Measurements from ENCODE around the gene NANOGP8.
"Not testable (repeated sequence)": the region's sequence is repeated elsewhere in the genome, so short reads cannot be mapped to it uniquely, and the experiment has no call there.

The NANOGP8 gene

DNA sequence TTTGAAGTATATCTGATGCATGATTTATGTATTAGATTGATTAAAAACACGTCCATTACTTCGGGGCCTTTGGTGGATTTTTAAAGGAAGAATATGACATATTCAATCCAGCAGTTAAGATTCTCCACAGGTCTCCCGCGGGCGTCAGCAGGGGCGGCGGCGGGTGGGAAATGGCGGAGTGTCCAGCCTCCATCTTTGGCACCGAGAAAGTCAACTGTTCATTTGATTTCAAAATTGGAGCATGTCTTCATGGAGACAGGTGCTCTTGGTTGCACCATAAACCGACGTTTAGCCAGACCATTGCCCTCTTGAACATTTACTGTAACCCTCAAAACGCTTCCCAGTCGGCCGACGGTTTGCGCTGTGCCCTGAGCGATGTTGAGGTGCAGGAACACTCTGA lies 7.2 kb upstream of the NANOGP8 start:
- DNase-seq, result no peak

DNA sequence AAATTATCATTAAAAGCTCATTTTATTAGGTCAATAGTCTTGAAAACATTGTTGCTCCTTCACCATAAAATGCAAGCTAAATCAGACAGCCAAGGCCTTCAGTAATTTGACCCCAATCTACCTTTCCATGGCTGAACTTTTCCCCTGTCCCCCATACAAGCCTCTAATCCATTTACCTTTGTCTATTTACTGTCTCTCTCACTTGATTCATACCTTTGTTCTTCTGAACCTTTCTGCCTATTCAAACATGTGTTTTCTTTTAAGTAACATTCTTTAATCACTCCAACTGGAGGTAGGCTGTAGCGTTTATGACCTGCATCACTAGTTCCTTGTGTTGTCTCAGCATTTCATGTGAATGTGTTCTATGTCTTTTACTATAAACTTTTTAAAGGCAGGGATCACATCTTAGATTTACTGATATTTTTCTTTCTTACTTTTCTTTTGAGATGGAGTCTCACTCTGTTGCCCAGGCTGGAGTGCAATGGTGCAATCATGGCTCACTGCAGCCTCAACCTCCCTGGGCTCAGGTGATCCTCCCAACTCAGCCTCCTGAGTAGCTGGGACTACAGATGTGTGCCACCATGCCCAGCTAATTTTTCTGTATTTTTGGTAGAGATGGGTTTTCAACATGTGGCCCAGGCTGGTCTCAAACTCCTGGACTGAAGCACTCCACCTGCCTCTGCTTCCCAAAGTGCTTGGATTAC lies 5.2 kb upstream of the NANOGP8 start:
- no peak for DNase-seq

DNA sequence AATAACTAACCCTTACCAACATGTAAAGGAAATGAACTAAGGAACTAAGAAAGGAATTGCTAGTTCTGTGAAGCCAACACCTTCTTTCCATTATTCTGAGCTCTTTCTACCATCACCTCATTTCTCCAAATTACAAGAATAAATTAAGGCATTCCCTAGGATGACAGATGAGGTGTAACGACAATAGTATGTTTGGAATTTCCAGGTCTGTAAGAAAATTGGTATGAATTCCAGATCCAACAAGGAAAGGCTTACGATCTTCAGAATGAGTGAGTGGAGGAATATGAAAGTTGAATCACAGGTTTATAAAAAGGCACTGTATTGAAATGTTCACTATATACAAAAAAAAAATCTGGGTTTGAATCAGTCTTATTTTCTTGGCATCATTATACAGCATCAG lies 4.5 kb upstream of the NANOGP8 start:
- DNase-seq, result no peak

DNA sequence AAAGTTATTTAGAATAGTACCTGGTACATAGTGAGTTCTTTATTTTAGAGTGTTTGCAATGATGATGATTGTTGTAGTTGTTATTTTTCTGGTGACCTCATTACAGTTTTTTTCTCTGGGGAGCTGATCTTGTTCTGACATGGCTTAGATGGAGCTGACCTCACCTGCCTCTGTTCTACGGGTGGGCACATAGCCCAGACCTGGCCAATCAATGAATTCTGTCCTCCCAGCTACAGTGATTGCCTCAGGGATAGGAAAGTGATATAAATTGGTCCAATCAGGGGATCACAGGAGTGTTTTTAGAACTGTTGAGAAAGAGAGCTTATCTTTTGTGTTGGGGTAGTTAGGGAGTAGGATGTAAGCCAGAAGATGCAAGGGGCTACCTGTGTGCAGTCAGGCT lies 3.2 kb upstream of the NANOGP8 start:
- no peak for DNase-seq

DNA sequence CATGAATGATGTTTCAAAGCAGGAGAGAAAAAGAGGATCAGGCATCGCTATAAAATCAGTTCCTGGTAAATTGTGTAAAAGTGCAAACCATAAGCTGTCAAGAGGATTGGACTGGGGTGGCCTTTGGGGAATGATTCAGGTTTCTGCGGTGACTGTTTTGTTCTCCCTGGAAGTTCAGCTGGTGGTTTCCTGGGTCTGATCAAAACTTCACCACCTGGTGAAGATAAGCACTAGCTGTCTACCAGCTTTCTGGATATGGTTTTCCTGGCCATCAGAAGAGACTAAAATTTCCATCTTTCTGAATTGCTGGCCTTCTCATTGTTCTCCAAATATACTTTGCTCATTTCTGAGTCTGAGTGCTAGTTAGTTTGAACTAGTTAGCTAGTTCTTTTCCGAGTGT lies 2.7 kb upstream of the NANOGP8 start:
- no peak for DNase-seq

DNA sequence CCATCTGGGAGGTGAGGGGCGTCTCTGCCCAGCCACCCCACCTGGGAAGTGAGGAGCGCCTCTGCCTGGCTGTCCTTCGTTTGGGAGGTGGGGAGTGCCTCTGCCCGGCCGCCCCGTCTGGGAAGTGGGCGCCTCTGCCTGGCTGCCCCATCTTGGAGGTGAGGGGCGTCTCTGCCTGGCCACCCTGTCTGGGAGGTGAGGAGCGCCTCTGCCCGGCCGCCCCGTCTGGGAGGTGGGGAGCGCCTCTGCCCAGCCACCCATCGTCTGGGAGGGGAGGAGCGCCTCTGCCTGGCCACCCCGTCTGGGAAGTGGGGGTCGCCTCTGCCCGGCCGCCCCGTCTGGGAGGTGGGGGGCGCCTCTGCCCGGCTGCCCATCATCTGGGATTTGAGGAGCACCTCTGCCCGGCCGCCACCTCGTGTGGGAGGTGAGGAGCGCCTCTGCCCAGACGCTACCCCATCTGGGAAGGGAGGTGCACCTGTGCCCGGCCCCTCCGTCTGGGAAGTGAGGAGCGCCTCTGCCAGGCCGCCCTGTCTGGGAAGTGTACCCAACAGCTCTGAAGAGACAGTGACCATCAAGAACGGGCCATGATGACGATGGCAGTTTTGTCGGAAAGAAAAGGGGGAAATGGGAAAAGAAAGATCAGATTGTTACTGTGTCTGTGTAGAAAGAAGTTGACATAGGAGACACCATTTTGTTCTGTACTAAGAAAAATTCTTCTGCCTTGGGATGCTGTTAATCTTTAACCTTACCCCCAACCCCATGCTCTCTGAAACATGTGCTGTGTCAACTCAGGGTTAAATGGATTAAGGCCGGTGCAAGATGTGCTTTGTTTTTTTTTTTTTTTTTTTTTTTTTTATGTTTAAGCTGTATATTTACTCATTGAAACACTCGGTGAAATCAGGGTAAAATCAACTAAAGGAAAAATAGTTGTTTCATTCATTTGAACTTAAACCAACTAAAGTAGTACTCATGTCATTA lies 2.4 kb downstream of the NANOGP8 start:
- not testable (repeated sequence) for DNase-seq

DNA sequence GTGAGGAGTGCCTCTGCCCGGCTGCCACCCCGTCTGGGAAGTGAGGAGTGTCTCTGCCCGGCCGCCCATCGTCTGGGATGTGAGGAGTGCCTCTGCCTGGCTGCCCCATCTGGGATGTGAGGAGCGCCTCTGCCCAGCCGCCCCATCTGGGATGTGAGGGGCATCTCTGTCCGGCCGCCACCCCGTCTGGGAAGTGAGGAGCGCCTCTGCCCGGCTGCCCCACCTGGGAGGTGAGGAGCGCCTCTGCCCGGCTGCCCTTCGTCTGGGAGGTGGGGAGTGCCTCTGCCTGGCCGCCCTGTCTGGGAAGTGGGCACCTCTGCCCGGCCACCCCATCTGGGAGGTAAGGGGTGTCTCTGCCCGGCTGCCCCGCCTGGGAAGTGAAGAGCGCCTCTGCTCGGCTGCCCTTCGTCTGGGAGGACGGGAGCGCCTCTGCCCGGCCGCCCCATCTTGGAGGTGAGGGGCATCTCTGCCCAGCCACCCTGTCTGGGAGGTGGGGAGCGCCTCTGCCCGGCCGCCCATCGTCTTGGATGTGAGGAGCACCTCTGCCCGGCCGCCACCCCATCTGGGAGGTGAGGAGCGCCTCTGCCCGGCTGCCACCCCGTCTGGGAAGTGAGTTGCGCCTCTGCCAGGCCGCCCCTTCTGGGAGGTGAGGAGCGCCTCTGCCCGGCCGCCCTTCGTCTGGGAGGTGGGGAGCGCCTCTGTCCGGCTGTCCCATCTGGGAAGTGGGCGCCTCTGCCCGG lies 3.3 kb downstream of the NANOGP8 start:
- DNase-seq, result not testable (repeated sequence)

DNA sequence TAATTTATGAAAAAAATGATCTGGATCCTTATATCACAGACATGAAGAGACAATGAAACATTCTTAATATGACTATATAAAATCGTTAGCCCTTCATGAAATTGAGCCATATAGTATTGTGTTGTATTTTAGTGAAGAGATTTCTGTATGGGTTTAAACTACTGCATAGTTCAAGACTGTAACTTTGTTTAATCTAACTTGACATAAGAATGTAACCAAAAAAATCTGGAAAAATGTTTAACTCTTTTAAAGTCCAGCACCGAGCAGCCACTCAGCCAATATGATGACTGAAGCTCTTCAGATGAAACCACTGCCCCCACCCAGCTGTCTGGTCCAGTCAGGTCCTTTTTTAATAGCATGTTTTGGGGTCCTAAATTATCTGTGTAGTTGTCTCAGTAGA lies 4.9 kb downstream of the NANOGP8 start:
- DNase-seq, result no peak

DNA sequence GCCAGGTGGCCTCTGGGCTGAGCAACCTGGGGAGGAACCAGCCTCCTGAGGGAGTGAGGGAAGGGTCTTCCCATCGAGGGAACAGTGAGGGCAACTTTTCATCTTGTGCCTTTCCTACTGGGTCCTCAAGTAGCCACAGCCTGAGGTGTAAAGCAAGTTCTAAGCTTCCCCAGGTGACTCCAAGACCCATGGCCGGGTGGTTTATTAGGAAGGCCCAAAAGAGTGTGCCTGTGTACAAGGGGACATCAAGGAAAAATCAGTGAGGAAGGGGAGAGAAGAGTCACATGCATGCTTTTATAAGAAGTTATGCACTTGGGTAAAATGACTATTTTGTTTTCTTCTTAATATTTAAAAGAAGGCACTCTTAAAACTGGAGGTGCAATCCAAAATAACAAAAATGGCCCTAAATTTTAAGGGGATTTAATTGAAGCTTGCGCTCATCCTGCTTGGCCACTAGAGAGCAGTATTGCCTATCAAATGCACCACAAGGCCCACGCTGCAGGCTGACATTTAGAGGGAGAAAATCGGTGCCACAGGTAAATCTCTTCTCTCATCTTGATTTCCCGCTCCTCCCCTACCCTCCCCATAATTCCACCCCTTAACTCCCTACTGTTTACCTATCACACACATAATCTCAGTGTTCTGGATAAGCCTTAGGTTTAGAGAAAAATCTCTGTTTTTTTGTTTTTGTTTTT lies 6.7 kb downstream of the NANOGP8 start:
- no peak for DNase-seq

DNA sequence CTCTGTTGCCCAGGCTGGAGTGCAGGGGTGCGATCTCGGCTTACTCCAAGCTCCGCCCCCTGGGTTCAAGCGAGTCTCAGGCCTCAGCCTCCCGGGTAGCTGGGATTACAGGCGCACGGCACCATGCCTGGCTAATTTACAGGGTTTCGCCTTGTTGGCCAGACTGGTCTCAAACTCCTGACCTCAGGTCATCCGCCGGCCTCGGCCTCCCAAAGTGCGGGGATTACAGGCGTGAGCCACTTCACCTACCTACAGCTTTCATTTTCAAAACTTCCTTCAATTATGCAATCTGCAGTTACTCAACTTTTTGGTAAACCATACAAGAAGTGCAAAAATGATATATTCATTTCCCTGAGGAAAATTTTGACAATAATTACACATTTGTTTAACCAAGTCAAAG lies 14.0 kb downstream of the NANOGP8 start:
- DNase-seq, result no peak

DNA sequence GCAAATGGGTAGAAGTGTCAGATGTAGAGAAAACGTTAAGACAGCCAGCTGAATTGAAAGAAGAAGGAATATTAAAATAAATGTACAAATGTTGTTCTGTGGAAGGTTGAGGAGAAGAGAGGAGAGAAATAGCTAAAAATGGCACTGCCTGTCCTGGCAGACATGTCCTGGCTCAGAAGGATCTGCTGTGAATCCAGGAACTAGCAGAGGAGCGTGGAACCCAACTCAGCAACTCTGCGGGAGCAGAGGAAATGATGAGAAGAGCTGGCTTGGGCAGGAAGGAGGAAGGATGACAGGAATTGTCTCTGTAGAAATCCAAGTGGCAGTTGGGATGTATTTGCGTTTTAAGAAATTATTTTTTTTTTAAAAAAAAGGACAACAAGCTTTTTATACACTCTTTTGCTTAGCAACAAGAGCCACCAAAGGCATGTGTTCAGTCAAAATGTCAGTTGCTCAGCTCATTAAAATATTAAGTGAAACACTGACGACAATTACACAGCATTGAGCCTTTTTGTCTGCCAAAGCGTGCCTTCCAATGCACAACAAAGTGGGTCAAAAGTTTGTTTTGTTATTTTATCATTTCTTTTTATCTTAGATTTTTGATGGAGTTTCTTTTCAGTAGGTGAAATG lies 16.1 kb downstream of the NANOGP8 start:
- no peak for DNase-seq

DNA sequence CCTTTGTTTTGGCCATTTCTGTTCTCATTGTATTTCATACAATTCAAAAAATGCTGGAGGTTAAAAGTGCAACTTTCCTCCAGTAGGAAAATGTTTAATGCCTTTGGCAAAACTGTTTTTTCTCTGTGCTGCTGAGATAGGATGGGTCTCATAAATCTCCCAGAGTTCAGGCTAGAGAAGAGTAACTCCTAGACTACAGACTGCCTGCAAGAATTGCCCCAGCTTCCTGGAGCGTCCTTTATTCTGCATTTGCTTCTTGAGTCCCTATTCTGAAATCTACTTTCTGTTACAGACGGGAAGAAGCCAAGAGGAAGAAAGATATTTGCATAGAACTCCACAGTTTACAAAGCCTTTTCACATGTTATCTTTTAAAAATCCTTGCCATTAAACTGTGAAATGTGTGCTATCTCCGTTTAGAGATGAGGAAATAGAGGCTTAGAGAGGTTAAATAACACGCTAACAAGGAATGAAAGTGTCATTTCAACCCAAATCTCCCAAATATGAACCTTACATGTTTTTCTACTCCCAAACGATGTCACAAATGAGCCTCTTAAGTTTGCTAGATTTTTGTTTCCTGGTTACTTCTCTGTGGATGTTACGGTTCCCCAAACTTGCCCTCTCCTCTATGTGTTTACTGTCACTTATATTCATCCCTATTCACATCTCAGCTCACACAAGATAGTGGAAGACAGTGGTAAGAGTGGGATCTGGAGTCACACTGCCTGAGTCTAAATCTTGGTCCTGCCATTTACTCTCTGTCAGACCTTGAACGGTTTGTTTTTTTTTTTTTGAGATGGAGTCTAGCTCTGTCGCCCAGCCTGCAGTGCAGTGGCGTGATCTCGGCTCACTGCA lies 17.4 kb downstream of the NANOGP8 start:
- no peak for DNase-seq

DNA sequence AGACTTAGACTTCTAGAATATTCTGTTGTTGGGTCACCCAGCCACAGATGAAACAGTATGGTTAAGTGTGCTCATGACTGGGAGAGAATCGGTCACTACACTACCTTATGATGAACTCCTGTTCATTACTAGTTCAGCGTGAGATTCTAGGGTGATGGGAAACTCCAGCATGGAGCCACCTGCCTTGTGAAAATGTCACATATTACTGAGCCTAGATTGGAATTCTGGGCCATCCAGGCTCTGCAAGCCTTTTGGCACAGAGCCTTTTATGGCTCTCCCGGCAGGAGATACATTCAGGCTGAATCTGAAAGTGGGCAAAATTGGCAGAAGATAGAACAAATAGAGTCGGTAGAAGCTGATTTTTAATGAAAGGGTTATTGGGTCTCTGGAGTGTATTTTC lies 19.0 kb downstream of the NANOGP8 start:
- no peak for DNase-seq

DNA sequence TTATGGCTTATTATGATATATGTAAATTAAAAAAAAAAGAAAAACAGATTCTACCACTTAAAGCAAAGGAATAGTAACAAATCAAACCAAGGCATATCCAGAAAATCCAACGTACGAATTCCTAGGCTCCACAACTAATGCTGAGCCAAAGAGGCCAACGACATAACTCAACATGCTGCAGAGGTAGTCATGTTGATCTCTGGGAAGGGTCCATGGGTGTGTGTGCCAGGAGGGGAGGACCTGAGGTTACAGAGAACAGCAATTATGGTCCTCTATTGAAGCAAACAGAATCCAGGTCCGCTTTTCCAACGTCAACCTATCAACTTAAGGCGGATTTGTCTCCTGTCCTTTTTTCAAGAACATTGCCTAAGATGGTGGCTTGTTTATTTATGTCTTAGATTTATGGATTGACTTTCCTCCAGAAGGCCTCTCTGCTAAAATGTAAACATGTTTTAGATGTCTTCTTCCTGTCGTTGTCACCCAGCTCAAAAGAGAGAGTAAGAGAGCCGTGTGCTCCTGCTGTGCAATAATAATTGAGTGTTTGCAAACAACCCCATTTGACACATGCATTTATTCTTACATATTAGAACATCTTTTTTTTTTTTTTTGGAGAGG lies 20.4 kb downstream of the NANOGP8 start:
- DNase-seq, result no peak

DNA sequence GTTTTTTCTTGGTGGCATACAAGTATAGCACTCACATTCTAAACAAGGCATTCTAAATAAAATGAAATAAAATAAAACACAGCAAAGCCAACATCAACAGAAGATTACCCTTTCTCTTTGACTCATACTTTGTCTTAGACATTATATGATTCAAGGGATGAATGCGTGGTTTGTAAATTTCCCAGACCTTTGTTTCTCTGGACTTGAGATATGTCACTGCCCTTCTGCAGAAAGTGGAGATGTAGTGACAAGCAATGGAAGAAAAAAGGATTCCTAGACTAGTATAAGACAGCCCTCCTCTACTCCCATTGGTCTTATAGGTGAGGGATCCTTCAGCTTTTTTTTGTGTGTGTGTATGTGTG lies 22.4 kb downstream of the NANOGP8 start:
- no peak for DNase-seq

DNA sequence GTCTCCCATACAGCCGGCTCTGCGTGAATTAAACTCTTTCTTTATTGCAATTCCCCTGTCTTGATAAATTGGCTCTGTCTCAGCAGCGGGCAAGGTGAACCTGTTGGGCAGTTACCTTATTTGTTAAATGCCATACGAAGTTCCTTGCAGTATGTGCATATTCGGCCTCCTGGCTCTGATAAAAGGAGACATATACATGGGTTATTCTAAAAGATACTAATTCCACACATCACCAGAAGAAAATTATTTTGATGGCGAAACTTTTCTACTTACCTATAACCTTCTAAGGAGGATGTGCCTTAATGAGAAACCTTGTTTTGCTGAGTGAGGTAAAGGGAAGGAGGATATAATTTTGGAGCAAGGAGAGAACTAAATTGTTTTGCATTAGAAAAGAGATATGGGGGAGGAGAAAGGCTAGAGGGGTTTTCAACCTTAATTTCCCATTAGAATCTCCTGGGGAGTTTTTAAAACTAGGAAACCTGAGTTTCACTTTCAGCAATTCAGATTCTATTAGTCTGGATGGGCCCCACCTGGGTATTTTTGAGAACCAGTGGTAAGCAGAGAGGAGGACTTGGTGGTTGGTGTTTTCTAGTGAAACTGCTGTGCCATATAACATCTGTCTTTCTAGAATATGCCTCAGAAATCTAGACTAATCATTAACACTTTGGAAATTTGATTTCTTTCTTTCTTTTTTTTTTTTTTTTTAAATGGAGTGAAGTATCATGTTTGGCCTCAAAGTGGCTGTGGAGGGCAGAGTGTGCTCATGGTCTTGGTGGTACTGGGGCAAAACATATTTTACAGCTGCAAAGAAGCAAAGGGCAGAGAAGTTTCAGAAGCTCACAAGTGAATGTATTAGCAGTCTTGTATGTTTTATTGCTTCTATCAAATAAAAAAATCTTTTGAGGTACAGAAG lies 23.0 kb downstream of the NANOGP8 start:
- DNase-seq, result no peak

DNA sequence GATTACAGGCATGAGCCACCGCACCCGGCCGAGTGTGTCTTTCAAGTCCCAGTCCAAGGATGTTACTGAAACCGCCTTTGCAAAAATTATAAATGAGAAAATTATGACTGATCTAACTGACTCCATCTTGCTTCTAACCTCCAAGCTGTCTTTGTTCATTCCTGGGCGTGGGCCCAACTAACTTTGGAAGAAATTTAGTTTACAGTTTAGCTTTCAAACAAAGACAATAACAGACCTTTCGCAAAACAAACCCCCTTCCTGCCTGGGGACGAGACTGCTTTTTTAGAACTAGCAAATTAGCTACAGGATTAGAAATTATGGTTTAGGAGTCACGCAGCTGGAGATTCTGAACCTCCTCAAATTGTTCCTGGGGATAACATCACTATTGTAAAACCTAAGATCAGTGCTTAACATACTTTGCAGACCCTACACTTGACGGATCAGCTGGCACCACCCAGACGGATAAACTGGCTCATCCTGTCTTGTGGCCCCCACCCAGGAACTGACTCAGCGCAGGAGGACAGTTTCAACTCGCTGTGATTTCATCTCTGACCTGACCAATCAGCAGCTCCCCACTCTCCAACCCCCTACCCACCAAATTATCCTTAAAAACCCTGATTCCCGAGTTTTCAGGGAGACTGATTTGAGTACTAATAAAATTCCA lies 23.8 kb downstream of the NANOGP8 start:
- DNase-seq, result no peak

DNA sequence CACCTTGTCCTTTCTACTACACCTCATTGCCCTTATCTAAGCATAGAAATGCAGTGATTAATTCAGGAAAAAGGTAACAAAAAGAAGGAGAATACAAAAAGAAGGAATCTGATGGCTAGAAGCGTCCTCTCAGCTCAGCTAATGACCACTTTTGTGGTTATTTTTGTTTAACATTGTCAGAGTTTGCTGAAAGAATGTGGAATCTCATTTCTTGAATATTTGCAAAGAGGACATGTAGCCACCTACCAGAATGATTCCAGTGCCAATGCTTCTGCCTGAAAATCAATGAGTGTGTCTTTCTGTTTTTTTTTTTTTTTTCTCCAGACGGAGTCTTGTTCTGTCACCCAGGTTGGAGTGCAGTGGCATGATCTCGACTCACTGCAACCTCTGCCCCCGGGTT lies 24.5 kb downstream of the NANOGP8 start:
- no peak for DNase-seq

DNA sequence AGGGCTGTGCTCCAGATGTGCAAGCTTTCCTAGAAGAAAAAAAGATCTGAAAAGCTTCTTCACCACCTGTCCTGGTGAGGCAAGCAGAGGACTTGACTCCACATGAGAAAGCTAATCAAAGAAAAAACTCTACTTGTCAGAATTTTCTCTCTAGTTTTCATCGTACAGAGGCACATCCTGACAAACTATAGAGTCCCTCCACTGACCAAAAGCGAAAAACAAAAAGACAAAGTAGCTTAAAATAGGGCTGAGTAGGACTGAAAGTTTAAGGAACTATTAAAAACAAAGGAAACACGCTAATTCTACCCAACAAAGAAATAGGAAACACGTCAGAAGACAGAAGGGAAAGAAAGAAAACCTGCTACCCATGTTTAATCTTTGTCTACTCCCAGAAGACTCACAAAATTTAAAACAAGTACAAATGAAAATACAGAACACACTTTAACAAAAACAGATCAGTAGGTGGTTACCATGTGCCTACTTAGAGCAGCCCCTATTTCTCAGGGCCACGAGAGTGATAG lies 26.5 kb downstream of the NANOGP8 start:
- DNase-seq, result no peak

Measured in NCI-H524 treated with DMSO at 0.1 percent for 48 hours (cell line).